Measurements from ENCODE around the gene DEF6.
"Not testable (repeated sequence)": the region's sequence is repeated elsewhere in the genome, so short reads cannot be mapped to it uniquely, and the experiment has no call there.

Gene DEF6

GRCh38 chr6:35311390-35312075 lies 13.9 kb downstream of the DEF6 start:
- no peak for DNase-seq (ENCODE audit: low read depth in 2 of 2)

- no peak for DNase-seq (ENCODE audit: low read depth in 2 of 2)
Measured at GRCh38 chr6:35312076-35312800, 14.6 kb downstream of the DEF6 start.

- DNase-seq (ENCODE audit: low read depth in 2 of 2): no peak
Measured at GRCh38 chr6:35312807-35313206, 15.2 kb downstream of the DEF6 start.

- DNase-seq (ENCODE audit: low read depth in 2 of 2): no peak
Measured at GRCh38 chr6:35317483-35318195, 20.0 kb downstream of the DEF6 start.

GRCh38 chr6:35318196-35319171 lies 20.9 kb downstream of the DEF6 start:
- DNase-seq (ENCODE audit: low read depth in 2 of 2): no peak

- DNase-seq (ENCODE audit: low read depth in 2 of 2): no peak
Measured at GRCh38 chr6:35319346-35320030, 21.9 kb downstream of the DEF6 start.

GRCh38 chr6:35320031-35320410 lies 22.4 kb downstream of the DEF6 start:
- no peak for DNase-seq (ENCODE audit: low read depth in 2 of 2)

- DNase-seq (ENCODE audit: low read depth in 2 of 2): no peak
Measured at GRCh38 chr6:35321091-35321490, 23.5 kb downstream of the DEF6 start.

GRCh38 chr6:35327349-35328027 lies 29.9 kb downstream of the DEF6 start:
- peak; percentile 42 to 54 for DNase-seq (ENCODE audit: low read depth in 2 of 2)

- DNase-seq (ENCODE audit: low read depth in 2 of 2): no peak
Measured at GRCh38 chr6:35328108-35328723, 30.6 kb downstream of the DEF6 start.

GRCh38 chr6:35328965-35329364 lies 31.3 kb downstream of the DEF6 start:
- not testable (repeated sequence) for DNase-seq (ENCODE audit: low read depth in 2 of 2)

- DNase-seq (ENCODE audit: low read depth in 2 of 2): no peak
Measured at GRCh38 chr6:35330541-35331119, 33.0 kb downstream of the DEF6 start.

GRCh38 chr6:35332074-35332887 lies 34.7 kb downstream of the DEF6 start:
- peak in 1 of 2 donors; percentile 33 for DNase-seq (ENCODE audit: low read depth in 2 of 2)

- DNase-seq (ENCODE audit: low read depth in 2 of 2): no peak
Measured at GRCh38 chr6:35341557-35341956, 43.9 kb downstream of the DEF6 start.

- DNase-seq (ENCODE audit: low read depth in 2 of 2): peak; percentile 94 to 95
Measured at GRCh38 chr6:35342258-35343091, 44.9 kb downstream of the DEF6 start, which contains the start of gene PPARD. TSS of gene PPARD (plus strand) at chr6:35342558. CDS start at chr6:35411088, 68,530 bp downstream.

- no peak for DNase-seq (ENCODE audit: low read depth in 2 of 2)
Measured at GRCh38 chr6:35343092-35343834, 45.6 kb downstream of the DEF6 start.
